HG02571 (cell line): ENCODE data around the gene USP17L22.
"Not testable (repeated sequence)": the region's sequence is repeated elsewhere in the genome, so short reads cannot be mapped to it uniquely, and the experiment has no call there.

Experiments used
- ATAC-seq: cut with Tn5 transposase; IDR thresholded peaks from one replicate; pipeline ENCODE4 v1.9.1; 2021; ENCODE audit warnings: mild to moderate bottlenecking, moderate library complexity; ENCODE audit not compliant: unreplicated experiment

Gene USP17L22, protein sequence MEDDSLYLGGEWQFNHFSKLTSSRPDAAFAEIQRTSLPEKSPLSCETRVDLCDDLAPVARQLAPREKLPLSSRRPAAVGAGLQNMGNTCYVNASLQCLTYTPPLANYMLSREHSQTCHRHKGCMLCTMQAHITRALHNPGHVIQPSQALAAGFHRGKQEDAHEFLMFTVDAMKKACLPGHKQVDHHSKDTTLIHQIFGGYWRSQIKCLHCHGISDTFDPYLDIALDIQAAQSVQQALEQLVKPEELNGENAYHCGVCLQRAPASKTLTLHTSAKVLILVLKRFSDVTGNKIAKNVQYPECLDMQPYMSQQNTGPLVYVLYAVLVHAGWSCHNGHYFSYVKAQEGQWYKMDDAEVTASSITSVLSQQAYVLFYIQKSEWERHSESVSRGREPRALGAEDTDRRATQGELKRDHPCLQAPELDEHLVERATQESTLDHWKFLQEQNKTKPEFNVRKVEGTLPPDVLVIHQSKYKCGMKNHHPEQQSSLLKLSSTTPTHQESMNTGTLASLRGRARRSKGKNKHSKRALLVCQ

DNA sequence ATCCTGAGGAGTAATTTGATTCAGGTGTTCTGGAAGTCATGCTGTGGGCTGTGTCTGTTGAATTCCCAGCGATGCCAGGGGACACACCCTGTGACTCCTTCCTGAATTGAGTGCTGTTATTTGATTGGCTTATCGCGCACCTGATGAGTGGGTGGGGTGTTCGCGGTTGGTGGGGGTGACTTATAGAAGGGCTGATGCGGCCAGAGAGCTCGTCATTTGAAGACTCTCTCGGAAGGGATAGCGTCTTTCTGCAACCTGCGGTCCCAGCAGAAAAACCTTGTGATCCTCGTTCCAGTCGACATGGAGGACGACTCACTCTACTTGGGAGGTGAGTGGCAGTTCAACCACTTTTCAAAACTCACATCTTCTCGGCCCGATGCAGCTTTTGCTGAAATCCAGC, at the start of gene USP17L22:
TSS of gene USP17L22 (plus strand) at position 301 of the 400 bp plus-strand sequence. CDS start at position 301, 0 bp downstream.
- not testable (repeated sequence) for ATAC-seq

DNA sequence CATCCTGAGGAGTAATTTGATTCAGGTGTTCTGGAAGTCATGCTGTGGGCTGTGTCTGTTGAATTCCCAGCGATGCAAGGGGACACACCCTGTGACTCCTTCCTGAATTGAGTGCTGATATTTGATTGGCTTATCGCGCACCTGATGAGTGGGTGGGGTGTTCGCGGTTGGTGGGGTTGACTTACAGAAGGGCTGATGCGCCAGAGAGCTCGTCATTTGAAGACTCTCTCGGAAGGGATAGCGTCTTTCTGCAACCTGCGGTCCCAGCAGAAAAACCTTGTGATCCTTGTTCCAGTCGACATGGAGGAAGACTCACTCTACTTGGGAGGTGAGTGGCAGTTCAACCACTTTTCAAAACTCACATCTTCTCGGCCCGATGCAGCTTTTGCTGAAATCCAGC, 47.6 kb upstream of the USP17L22 start, which contains the start of gene USP17L12:
TSS of gene USP17L12 (plus strand) at position 301 of the 400 bp plus-strand sequence. CDS start at position 301, 0 bp downstream.
- ATAC-seq = not testable (repeated sequence)

DNA sequence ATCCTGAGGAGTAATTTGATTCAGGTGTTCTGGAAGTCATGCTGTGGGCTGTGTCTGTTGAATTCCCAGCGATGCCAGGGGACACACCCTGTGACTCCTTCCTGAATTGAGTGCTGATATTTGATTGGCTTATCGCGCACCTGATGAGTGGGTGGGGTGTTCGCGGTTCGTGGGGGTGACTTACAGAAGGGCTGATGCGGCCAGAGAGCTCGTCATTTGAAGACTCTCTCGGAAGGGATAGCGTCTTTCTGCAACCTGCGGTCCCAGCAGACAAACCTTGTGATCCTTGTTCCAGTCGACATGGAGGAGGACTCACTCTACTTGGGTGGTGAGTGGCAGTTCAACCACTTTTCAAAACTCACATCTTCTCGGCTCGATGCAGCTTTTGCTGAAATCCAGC, 42.8 kb upstream of the USP17L22 start, which contains the start of gene USP17L13:
TSS of gene USP17L13 (plus strand) at position 301 of the 400 bp plus-strand sequence. CDS start at position 301, 0 bp downstream.
- not testable (repeated sequence) for ATAC-seq

DNA sequence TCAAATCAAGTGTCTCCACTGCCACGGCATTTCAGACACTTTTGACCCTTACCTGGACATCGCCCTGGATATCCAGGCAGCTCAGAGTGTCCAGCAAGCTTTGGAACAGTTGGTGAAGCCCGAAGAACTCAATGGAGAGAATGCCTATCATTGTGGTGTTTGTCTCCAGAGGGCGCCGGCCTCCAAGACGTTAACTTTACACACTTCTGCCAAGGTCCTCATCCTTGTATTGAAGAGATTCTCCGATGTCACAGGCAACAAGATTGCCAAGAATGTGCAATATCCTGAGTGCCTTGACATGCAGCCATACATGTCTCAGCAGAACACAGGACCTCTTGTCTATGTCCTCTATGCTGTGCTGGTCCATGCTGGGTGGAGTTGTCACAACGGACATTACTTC, 37.2 kb upstream of the USP17L22 start:
- ATAC-seq = not testable (repeated sequence)

DNA sequence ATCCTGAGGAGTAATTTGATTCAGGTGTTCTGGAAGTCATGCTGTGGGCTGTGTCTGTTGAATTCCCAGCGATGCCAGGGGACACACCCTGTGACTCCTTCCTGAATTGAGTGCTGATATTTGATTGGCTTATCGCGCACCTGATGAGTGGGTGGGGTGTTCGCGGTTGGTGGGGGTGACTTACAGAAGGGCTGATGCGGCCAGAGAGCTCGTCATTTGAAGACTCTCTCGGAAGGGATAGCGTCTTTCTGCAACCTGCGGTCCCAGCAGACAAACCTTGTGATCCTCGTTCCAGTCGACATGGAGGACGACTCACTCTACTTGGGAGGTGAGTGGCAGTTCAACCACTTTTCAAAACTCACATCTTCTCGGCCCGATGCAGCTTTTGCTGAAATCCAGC, 33.3 kb upstream of the USP17L22 start, which contains the start of gene USP17L15:
TSS of gene USP17L15 (plus strand) at position 301 of the 400 bp plus-strand sequence. CDS start at position 301, 0 bp downstream.
- ATAC-seq = not testable (repeated sequence)

DNA sequence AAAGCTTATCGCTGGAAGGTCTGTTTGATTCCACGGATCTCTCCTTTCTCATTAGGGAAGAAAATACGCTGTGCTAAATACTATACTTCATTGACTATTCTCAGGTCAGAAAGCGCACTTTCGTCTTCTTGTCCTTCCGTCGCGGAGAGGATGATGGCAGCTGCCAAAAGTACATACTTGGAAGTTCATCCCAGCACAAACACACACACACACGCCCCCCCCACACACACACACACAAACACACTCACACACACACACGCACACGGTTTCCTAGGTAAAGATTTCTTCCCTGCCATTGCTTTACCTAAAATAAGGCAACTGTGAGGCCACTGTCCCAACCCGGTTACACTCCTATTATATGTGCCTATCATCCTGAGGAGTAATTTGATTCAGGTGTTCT, 29.0 kb upstream of the USP17L22 start:
- not testable (repeated sequence) for ATAC-seq

DNA sequence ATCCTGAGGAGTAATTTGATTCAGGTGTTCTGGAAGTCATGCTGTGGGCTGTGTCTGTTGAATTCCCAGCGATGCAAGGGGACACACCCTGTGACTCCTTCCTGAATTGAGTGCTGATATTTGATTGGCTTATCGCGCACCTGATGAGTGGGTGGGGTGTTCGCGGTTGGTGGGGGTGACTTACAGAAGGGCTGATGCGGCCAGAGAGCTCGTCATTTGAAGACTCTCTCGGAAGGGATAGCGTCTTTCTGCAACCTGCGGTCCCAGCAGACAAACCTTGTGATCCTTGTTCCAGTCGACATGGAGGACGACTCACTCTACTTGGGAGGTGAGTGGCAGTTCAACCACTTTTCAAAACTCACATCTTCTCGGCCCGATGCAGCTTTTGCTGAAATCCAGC, 23.8 kb upstream of the USP17L22 start, which contains the start of gene USP17L17:
TSS of gene USP17L17 (plus strand) at position 301 of the 400 bp plus-strand sequence. CDS start at position 301, 0 bp downstream.
- not testable (repeated sequence) for ATAC-seq

DNA sequence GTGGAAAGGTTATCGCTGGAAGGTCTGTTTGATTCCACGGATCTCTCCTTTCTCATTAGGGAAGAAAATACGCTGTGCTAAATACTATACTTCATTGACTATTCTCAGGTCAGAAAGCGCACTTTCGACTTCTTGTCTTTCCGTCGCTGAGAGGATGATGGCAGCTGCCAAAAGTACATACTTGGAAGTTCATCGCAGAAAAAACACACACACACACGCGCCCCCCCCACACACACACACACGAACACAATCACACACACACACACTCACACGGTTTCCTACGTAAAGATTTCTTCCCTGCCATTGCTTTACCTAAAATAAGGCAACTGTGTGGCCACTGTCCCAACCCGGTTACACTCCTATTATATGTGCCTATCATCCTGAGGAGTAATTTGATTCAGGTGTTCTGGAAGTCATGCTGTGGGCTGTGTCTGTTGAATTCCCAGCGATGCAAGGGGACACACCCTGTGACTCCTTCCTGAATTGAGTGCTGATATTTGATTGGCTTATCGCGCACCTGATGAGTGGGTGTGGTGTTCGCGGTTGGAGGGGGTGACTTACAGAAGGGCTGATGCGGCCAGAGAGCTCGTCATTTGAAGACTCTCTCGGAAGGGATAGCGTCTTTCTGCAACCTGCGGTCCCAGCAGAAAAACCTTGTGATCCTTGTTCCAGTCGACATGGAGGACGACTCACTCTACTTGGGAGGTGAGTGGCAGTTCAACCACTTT, 19.3 kb upstream of the USP17L22 start, which contains the start of gene USP17L18:
TSS of gene USP17L18 (plus strand) at position 678 of the 728 bp plus-strand sequence. CDS start at position 678, 0 bp downstream.
- not testable (repeated sequence) for ATAC-seq

DNA sequence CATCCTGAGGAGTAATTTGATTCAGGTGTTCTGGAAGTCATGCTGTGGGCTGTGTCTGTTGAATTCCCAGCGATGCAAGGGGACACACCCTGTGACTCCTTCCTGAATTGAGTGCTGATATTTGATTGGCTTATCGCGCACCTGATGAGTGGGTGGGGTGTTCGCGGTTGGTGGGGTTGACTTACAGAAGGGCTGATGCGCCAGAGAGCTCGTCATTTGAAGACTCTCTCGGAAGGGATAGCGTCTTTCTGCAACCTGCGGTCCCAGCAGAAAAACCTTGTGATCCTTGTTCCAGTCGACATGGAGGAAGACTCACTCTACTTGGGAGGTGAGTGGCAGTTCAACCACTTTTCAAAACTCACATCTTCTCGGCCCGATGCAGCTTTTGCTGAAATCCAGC, 14.3 kb upstream of the USP17L22 start, which contains the start of gene USP17L19:
TSS of gene USP17L19 (plus strand) at position 301 of the 400 bp plus-strand sequence. CDS start at position 301, 0 bp downstream.
- ATAC-seq = not testable (repeated sequence)

DNA sequence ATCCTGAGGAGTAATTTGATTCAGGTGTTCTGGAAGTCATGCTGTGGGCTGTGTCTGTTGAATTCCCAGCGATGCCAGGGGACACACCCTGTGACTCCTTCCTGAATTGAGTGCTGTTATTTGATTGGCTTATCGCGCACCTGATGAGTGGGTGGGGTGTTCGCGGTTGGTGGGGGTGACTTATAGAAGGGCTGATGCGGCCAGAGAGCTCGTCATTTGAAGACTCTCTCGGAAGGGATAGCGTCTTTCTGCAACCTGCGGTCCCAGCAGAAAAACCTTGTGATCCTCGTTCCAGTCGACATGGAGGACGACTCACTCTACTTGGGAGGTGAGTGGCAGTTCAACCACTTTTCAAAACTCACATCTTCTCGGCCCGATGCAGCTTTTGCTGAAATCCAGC, 9.6 kb upstream of the USP17L22 start, which contains the start of gene USP17L20:
TSS of gene USP17L20 (plus strand) at position 301 of the 400 bp plus-strand sequence. CDS start at position 301, 0 bp downstream.
- not testable (repeated sequence) for ATAC-seq

DNA sequence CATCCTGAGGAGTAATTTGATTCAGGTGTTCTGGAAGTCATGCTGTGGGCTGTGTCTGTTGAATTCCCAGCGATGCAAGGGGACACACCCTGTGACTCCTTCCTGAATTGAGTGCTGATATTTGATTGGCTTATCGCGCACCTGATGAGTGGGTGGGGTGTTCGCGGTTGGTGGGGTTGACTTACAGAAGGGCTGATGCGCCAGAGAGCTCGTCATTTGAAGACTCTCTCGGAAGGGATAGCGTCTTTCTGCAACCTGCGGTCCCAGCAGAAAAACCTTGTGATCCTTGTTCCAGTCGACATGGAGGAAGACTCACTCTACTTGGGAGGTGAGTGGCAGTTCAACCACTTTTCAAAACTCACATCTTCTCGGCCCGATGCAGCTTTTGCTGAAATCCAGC, 4.8 kb upstream of the USP17L22 start, which contains the start of gene USP17L21:
TSS of gene USP17L21 (plus strand) at position 301 of the 400 bp plus-strand sequence. CDS start at position 301, 0 bp downstream.
- not testable (repeated sequence) for ATAC-seq

DNA sequence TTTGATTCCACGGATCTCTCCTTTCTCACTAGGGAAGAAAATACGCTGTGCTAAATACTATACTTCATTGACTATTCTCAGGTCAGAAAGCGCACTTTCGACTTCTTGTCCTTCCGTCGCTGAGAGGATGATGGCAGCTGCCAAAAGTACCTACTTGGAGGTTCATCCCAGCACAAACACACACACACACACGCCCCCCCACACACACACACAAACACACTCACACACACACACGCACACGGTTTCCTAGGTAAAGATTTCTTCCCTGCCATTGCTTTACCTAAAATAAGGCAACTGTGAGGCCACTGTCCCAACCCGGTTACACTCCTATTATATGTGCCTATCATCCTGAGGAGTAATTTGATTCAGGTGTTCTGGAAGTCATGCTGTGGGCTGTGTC, 4.3 kb downstream of the USP17L22 start:
- not testable (repeated sequence) for ATAC-seq
